ENCODE data around the gene MTCL1. TPM values are rescaled to one million over a fixed set of nuclear protein-coding genes. Genes with fewer than 3 reads are reported as not detected.

Gene MTCL1
- 13.5 and 15.4 TPM in 2 replicates for total RNA-seq

DNA sequence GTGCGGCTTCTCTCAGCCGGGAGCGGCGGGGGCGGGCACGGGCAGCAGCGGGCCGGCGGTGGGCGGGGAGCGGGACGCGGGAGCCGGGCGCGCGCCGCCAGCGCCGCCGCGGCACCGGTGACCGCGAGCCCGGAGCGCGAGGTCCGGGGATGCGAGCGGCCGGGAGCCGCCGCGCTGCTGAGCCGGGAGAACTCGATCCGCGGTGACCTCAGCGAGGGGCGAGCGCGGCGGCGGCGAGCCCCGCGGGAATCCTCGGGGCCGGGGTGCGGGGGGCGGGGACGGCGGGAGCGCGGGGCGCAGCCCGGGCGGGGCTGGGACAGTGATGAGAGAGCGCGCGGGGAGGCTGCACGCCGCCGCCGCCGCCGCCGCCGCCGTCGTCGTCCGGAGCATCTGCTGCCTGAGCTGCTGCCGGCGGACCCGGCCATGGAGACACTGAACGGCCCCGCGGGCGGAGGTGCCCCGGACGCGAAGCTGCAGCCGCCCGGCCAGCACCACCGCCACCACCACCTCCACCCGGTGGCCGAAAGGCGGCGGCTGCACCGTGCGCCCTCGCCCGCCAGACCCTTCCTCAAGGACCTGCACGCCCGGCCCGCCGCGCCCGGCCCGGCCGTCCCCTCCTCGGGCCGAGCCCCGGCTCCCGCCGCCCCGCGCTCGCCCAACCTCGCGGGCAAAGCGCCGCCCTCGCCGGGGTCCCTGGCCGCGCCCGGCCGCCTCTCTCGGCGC lies at the start of gene MTCL1:
Gene MTCL1 (plus strand): TSS at position 319 of the 723 bp plus-strand sequence. CDS start 105 bp downstream, at position 424.

Other genes with a start within 250 kb of the MTCL1 start
- 28.8 and 39.9 TPM in 2 replicates for gene RAB12, start 96.1 kb upstream of the MTCL1 start, total RNA-seq